Heart left ventricle (tissue), 16 donors: Measurements from ENCODE around the gene SUCLA2. TPM values are rescaled to one million over a fixed set of nuclear protein-coding genes. Genes with fewer than 3 reads are reported as not detected.

Experiments used
- ATAC-seq, 4 donors: fragments of 200-7000 bp; cut with Tn5 transposase; one replicate each; pipeline ENCODE4 v1.9.1; 2020 to 2022; ENCODE audit warnings: moderate library complexity in 4 of 4, mild to moderate bottlenecking in 3 of 4, moderate number of reproducible peaks in 1 of 4
- DNase-seq, 5 donors: peaks; one replicate each; pipeline ENCODE4 v3.0.0-alpha.2; 2020
- H3K27ac ChIP-seq, 12 donors: fragments of 200-600 bp; sonication (generic) in 4 of 12; one replicate each; pipeline versions ENCODE4 v1.5.0 to v1.8.0; 2016 to 2022; ENCODE audit warnings: mild to moderate bottlenecking in 2 of 12
- H3K27me3 ChIP-seq, 9 donors: fragments of 200-600 bp; sonication (generic) in 2 of 9; one replicate each; pipeline versions ENCODE4 v1.5.1 to v1.8.0; 2016 to 2022; ENCODE audit warnings: mild to moderate bottlenecking in 3 of 9
- H3K36me3 ChIP-seq, 9 donors: fragments of 200-600 bp; sonication (generic) in 2 of 9; one replicate each; pipeline versions ENCODE4 v1.5.0 to v1.8.0; 2018 to 2022; ENCODE audit warnings: mild to moderate bottlenecking in 2 of 9
- H3K4me1 ChIP-seq, 12 donors: fragments of 200-600 bp; sonication (generic) in 4 of 12; one replicate each; pipeline versions ENCODE4 v1.5.0 to v1.8.0; 2016 to 2022; ENCODE audit warnings: mild to moderate bottlenecking in 3 of 12
- H3K4me3 ChIP-seq, 12 donors: fragments of 200-600 bp; sonication (generic) in 4 of 12; one replicate each; pipeline versions ENCODE4 v1.5.0 to v1.8.0; 2017 to 2022; ENCODE audit warnings: mild to moderate bottlenecking in 9 of 12, moderate library complexity in 4 of 12
- H3K9me3 ChIP-seq, 12 donors: fragments of 200-600 bp; sonication (generic) in 4 of 12; one replicate each; pipeline versions ENCODE4 v1.5.0 to v1.8.0; 2016 to 2022; ENCODE audit warnings: mild to moderate bottlenecking in 1 of 12
- CTCF ChIP-seq, 12 donors: fragments of 200-600 bp; sonication (generic) in 4 of 12; IDR thresholded peaks; one replicate each; pipeline versions ENCODE4 v1.5.0 to v1.8.0; 2018 to 2022; ENCODE audit warnings: antibody characterized with exemption in 12 of 12, mild to moderate bottlenecking in 5 of 12
- POLR2A ChIP-seq, 2 donors: fragments of 450-650 bp; IDR thresholded peaks; one replicate each; pipeline ENCODE4 v1.6.1; 2017; ENCODE audit warnings: antibody characterized with exemption in 2 of 2, mild to moderate bottlenecking in 2 of 2, moderate library complexity in 2 of 2
- WGBS, 4 donors: extraction: QIAGEN DNeasy Blood & Tissue Kit in 2 of 4; methylation state at CpG; one replicate each; pipeline versions ENCODE4 v1.1.5 to v1.1.7; 2013 to 2018; 5-methylcytosine and 5-hydroxymethylcytosine counted together
- intact Hi-C, 10 donors: fragments of 100-400 bp; cut with DNase I; formaldehyde crosslinking; loops; one replicate each; pipeline versions ENCODE4 v1.11.1 to v1.14.2; 2022
- polyA plus RNA-seq, 2 donors: library from polyadenylated mRNA; stranded (reverse); fragments of 200-250 nt; gene quantifications; one replicate each; pipeline ENCODE4 v1.2.3, GENCODE V29; 2013
- total RNA-seq, 9 donors: library from RNA; depleted of rRNA in 2 of 9; stranded (reverse); fragments of >200 nt in 2 of 9; fragmentation: NEBNext Ultra II Directional in 3 of 9; extraction: Animal tissue kit (Norgen Biotek cat#: 25700) in 3 of 9; gene quantifications; one replicate each; pipeline versions ENCODE4 v1.1.0 to v1.2.4, GENCODE V29; 2016 to 2023
- donor health status: ischemic (EF 13 %, LVEDD 7.1; RV severe dilation, severe dysfunction).
- donor health status: healthy with polysubstance abuse.
- donor health status: DM: no; HTN: yes; CAD: no.
- donor health status: DM: no; HTN: no; CAD: no.
- donor health status: ischemic (EF 25% LVEDD 6.9; RV normal size, moderate dysfunction).
- donor health status: ischemic (EF 25% LVEDD 5.7; RV mildly dilated, moderate dysfunction).
- donor health status: healthy.
- donor health status: DM: yes; HTN: yes; CAD: no.
- donor health status: ischemic (EF 35%, LVEDD 5.7; RV mildly dilated, moderate dysfunction).
- donor health status: nonischemic (EF 11% LVEDD 7.7; RV severe dilation, severe dysfunction).
- donor health status: DM: yes; HTN: yes; CAD: no.
- donor health status: PGD.
- donor health status: ischemic (EF 29% LVEDD 5.4; RV normal size, mild dysfunction).
- donor health status: nonischemic (EF 23%, LVEDD 6.1; RV moderate dilation, normal function).

SUCLA2 gene
- total and polyA plus RNA-seq, 11 donors, result 36.5 to 166 (median 122) TPM

DNA sequence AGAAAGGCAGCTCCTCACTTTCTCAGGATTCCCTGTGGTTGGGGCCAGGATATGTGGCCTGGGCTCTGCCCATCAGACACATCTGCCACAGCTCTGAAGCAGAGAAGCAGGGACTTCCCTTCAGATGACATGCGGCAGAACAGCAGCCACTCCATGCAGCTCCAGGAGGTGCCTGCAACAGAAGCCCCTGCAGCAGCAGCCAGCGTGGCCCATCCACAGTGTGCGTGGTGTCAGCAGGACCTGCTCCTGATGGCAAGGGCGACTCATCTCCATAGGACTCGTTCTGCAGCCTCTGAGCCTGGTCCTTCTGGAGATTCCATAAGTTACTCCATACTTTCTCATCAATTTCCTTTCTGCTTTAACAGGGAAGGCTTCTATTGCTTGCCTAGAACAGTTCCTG lies 105.0 kb downstream of the SUCLA2 start:
- H3K9me3 ChIP-seq, result peaks cover 0 to 8% (median 0%) of the 10 kb centered on the region in 12 donors

DNA sequence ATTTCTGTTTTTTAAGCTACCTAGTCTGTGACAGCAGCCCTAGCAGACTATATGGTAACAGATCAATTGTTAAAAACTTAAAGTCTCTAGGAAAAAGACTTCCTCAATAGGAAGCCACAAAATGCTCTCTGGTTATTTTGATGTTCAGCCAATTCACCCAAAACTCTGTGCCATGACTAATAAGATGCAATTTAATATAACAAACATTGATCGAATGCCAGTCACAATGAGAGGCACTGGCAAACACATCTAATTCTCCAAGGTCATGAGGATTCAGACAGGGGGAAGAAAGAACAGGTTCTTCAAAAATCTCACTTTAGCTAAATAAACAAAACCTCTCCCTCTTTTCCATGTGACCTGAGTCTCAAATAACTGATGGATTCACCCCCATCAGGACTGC lies 107.5 kb downstream of the SUCLA2 start:
- WGBS, 4 donors, result 87 to 94% (median 90%) methylated on average over 1 of the region's 1 CpG
- no peak for TF ChIP-seq POLR2A (IDR thresholded peaks at IDR 0.05)
- TF ChIP-seq CTCF (IDR thresholded peaks at IDR 0.05), result no peak

More for the DNA sequence above, 105.0 kb downstream of the SUCLA2 start:
- Histone ChIP-seq H3K27me3 (no peaks in the 10 kb centered on the region), H3K36me3 (no peaks in the 10 kb centered on the region), H3K4me1 (no peaks in the 10 kb centered on the region), H3K4me3 (no peak overlapping the region), H3K27ac (no peak overlapping the region)
- no peak for TF ChIP-seq POLR2A (IDR thresholded peaks at IDR 0.05)
- TF ChIP-seq CTCF (IDR thresholded peaks at IDR 0.05), result no peak
- DNase-seq, result no peak
- intact Hi-C loops, result no loop called here
- WGBS, 4 donors, result 72 to 93% (median 83%) methylated on average over 3 to 5 of the region's 5 CpGs
- no peak for ATAC-seq

More for the DNA sequence above, 107.5 kb downstream of the SUCLA2 start:
- H3K27ac ChIP-seq, result no peak overlapping the region
- no peaks in the 10 kb centered on the region for H3K9me3 ChIP-seq
- H3K36me3 ChIP-seq, result no peaks in the 10 kb centered on the region
- ATAC-seq, result no peak
- no peak overlapping the region for H3K4me3 ChIP-seq
- intact Hi-C loops, result no loop called here
- H3K27me3 ChIP-seq, result no peaks in the 10 kb centered on the region
- peaks cover 0 to 6% (median 0%) of the 10 kb centered on the region in 12 donors for H3K4me1 ChIP-seq
- no peak for DNase-seq

Other genes starting within 250 kb of the SUCLA2 start
- 10 to 100 TPM in 6 of 9 donors, 1 to 10 TPM in 3; 6.8 to 12.6 (median 10.4) TPM for gene NUDT15, start 36.5 kb upstream of the SUCLA2 start, total RNA-seq
- 10 to 100 TPM; 13.0 to 13.9 TPM for gene NUDT15, start 36.5 kb upstream of the SUCLA2 start, polyA plus RNA-seq
- gene MED4, start 93.8 kb upstream of the SUCLA2 start, total RNA-seq, result 10 to 100 TPM; 24.9 to 50.3 (median 46.0) TPM
- 10 to 100 TPM; 48.9 to 50.6 TPM for gene MED4, start 93.8 kb upstream of the SUCLA2 start, polyA plus RNA-seq
- gene ITM2B, start 231.9 kb upstream of the SUCLA2 start, total RNA-seq, result 100 to 1,000 TPM; 402 to 772 (median 504) TPM
- gene ITM2B, start 231.9 kb upstream of the SUCLA2 start, polyA plus RNA-seq, result 100 to 1,000 TPM; 255 to 338 TPM